Activated gamma-delta T cell treated with anti-CD3 and anti-CD28 coated beads, Interleukin-2, amount 50 U/mL, for 16 hours (primary cell): Measurements from ENCODE around the gene PCBP3.

Experiments
- DNase-seq: peaks from one replicate; pipeline ENCODE4 v3.0.0-alpha.2; 2020; ENCODE audit warnings: low read depth

The PCBP3 gene

DNA sequence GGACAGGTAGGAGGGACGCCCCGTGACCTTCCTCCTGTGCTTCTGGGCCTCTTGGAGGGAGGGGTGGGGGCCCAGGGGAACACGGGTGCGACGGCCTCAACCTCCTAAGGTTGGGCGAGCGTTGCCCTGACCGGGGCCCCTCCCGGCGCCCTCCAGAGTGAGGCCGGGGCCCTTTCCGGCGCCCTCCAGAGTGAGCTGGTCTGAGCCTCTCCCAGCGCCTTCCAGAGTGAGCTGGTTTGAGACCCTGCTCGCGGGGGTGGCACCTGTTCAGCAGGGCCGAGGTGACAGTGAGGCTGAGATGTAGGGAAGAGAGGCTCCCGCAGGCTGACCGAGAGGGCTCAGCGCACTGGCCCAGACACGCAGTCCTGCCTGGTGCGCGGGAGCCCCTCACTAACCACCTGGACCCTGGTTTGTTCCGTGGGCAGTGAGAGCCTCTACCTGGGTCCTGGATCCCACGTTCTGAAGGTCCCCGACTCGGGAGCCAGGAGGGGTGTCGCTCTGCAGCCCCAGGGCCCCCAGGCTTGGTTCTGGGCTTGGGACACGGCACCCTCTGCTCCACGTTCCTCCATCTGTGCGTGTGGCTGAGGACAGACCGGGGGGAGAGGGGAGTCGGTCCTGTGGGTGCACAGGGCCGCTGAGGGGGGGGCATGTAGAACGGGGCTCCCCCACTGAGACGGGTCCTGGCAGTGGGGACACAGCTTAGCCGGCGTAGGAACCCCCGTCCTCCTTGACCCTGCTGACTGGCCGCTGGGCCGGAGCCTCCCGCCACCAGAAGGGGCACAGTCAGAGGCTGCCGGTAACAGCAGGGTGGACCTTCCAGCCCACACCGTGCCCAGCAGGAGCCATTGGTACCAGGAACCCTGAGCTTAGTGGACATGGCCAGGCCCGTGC lies 339.5 kb downstream of the PCBP3 start:
- DNase-seq, result no peak

DNA sequence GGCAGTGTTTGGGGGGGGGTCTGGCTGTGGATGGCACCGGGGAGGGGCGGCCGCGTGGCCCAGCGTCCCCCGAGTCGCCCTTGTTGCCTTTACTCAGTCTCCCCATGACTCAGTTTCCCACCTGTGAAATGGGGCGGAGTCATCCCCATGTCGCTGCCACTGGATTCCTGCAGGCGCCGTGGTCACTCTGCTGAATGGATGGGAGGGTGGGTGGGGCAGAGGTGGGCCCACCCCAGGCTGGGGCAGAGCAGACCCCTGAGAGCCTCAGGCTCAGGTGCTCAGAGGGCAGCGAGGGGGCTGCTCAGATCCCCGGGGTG lies 340.1 kb downstream of the PCBP3 start:
- DNase-seq, result no peak

DNA sequence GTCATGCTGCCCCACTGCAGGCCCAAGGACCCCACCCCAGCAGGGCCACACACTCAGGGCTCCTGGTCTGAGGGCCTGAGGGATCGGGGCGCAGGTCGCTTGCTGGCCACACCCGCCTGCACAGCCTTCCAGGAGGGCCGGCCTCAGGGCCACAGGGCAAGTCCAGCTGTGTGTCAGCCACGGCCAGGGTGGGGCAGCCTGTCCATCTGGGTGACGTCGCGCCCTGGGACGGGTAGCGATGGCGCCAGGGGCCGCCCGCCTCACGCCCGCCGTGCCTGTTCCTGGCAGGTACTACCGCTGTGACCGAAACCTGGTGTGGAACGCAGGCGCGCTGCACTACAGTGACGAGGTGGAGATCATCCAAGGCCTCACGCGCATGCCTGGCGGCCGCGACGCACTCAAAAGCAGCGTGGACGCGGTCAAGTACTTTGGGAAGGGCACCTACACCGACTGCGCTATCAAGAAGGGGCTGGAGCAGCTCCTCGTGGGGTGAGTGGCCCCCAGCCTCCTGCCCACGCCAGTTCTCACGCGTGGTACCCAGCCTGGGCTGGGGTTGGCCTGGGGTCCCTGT lies 340.5 kb downstream of the PCBP3 start:
- DNase-seq, result no peak

DNA sequence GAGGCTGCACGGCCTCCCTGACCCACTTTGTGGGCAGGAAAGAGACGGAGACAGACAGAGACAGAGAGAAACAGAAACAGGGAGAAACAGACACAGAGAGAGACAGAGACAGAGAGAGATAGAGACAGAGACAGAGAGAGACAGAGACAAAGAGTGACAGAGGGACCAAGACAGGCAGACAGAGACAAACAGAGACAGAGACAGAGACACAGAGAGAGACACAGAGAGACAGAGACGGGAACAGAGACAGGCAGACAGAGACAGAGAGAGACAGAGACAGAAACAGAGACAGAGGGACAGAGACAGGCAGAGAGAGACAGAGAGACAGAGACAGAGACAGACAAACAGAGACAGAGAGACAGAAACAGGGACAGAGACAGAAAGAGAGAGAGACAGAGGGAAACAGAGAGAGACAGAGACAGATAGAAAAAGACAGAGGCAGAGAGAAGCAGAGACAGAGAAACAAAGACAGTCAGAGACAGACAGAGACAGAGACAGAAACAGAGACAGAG lies 341.1 kb downstream of the PCBP3 start:
- DNase-seq, result no peak

DNA sequence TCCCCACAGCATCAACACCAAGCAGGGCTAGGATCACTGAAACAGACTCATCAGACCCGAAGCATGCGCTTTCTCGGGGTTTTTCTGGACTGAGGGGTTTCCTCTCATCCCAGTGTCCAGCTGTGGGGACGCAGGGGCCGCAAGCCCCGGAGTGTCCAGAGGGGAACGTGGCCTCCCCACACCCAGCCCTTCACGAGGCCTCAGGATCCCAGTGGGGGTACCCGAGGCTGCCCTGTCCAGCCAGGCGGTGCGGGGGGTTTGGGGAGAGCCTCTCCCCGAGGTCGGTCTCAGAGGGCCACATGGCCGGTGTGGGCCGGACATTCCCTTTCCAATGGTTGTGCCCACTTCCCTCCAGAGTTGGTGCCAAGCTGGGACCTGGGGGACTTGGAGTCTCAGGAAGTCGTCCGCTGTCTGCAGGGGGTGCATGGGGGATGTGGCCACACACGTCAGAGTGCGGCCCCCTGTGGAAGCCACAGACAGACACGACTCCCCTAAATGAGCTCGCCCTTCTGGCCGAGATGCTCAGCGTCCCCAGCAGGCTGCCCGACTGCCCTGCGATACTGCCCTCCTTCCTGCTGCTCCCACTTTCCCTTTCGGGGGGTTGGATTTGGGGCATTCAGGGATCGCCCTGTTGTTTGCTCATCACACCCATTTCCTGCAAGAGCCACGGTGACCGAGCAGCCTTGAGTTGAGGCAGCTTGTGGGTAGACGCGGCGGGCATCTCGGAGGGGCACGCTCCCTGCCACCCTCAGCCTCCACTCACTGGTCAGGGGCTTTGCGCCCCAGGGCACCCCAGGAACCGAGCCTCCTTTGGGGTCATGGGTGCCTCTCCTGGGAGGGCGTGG lies 342.2 kb downstream of the PCBP3 start:
- DNase-seq, result no peak

DNA sequence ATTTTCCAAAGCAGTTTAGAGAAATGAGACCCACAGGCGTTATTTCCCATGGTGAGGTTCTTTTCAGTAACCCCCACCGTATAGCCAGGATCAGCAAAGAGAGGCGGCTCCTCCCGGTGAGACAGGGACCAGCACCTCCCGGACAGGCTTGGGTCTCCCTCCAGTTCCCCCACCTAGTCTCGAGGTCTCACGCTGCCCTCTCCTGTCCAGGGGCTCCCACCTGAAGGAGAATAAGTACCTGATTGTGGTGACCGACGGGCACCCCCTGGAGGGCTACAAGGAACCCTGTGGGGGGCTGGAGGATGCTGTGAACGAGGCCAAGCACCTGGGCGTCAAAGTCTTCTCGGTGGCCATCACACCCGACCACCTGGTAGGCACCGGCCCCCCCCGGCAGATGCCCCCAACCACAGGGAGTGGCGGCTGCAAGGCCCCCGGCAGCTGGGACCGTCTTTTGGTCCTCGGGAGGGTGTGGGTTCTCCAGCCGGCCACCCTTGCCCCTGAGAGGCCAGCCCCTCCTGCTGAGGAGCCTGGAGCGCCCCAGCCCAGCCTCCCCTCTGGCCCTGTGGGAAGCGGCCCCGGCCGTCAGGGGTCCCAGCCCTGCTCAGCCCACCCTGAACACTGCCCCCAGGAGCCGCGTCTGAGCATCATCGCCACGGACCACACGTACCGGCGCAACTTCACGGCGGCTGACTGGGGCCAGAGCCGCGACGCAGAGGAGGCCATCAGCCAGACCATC lies 343.0 kb downstream of the PCBP3 start:
- DNase-seq, result no peak

DNA sequence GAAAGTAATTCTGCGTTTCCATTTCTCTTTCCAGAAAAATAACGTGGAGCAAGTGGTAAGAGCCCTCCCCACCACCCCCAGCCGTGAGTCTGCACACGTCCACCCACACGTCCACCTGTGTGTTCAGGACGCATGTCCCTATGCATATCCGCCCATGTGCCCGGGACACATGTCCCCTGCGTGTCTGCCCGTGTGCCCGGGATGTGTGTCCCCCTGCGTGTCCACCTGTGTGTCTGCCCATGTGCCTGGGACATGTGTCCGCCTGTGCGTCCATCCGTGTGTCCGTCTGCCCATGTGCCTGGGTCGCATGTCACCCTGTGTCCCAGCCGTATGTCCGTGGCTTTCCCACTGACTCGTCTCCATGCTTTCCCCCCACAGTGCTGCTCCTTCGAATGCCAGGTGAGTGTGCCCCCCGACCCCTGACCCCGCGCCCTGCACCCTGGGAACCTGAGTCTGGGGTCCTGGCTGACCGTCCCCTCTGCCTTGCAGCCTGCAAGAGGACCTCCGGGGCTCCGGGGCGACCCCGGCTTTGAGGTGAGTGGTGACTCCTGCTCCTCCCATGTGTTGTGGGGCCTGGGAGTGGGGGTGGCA lies 343.7 kb downstream of the PCBP3 start:
- DNase-seq, result no peak

DNA sequence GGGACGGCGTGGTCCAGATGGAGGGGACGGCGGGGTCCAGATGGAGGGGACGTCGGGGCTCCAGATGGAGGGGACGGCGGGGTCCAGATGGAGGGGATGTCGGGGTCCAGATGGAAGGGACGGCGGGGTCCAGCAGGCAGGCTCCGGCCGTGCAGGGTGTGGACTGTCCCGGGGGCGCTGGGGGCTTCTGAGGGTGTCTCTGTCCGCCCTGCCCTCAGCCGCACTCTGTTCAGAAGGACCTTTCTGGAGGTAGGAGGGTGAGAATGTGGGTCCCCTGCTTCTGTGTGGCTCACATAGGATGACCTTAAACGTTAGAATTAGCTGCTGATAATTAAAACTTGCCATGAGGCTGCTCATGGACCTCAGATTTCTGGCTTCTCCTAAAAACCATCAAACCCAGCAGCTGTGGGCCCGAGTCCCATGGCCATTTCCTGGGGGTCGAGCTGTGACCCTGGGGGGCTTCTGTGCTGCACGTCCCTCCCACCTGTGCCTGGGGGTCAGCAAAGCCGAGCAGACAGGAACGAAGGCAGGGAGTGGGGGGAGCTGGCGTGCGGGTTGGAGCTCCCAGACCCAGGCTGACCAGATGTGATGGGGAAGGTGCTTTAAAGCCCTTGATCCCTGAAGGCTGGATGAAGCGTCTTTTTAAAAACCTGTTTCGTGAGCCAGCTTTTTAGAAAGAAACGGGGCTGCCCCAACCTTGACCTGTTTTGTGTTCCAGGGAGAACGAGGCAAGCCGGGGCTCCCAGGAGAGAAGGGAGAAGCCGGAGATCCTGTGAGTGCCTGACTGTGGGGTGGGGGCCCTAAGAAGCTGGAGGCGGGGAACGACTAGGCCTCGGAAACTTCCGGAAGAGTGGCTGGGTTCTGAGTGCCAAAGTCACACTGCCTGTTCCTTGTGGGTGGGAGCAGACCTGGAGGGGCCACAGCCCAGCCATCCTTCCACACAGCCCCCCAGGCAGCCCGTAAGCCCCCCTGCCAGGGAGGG lies 345.1 kb downstream of the PCBP3 start:
- no peak for DNase-seq

DNA sequence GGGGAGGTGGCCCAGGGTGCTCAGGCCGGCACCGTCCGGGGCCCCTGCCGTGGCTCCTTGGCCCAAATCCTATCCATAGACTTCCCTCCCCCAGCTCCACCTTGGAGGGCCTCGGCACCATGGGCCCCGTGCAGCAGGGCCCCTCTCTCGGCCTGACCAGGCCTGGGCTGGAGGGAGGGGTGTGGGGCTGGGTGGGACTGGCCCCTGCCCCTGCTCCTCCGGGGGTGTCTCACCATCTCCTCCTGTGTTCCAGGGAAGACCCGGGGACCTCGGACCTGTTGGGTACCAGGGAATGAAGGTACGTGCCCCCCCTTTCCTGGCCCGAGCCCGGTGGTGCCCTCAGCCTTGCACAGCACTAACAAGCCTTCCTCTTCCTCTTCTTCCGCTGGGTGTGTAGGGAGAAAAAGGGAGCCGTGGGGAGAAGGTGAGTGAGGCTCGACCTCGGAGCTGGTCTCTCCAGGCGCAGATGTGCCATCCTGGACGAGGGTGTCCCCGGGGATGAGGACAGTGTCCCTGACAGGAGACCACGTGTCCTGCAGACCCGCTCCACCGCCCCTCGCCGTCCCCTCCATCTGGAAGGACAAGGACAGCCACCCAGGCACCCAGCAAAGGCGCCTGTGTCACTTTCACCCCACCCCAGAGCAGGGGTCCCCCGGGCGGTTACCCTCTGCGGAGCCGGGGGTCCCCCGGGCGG lies 346.0 kb downstream of the PCBP3 start:
- DNase-seq, result no peak

DNA sequence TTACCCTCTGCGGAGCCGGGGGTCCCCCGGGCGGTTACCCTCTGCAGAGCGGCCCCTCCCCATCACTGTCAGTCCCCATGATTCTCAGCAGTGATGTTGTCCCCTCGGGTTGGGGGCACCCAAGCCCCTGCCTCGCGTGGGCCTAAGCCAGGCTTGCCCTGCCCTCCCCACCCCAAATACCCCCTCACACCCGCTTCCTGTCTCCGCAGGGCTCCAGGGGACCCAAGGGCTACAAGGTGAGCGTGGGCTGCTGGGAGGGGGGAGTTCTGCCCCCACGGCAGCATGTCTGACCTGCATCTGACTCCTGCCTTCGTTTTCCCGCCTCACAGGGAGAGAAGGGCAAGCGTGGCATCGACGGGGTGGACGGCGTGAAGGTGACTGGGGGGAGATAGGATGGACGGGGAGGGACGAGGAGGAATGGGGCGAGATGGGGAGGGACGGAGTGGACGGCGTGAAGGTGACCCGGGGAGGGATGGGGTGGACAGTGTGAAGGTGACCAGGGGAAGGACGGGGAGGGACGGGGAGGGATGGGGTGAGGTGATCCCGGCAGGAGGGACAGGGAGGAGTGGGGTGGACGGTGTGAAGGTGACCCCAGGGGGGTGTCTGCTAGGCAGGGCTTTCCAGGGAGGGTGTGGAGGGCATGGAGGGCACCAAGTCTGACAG lies 346.7 kb downstream of the PCBP3 start:
- DNase-seq, result no peak

DNA sequence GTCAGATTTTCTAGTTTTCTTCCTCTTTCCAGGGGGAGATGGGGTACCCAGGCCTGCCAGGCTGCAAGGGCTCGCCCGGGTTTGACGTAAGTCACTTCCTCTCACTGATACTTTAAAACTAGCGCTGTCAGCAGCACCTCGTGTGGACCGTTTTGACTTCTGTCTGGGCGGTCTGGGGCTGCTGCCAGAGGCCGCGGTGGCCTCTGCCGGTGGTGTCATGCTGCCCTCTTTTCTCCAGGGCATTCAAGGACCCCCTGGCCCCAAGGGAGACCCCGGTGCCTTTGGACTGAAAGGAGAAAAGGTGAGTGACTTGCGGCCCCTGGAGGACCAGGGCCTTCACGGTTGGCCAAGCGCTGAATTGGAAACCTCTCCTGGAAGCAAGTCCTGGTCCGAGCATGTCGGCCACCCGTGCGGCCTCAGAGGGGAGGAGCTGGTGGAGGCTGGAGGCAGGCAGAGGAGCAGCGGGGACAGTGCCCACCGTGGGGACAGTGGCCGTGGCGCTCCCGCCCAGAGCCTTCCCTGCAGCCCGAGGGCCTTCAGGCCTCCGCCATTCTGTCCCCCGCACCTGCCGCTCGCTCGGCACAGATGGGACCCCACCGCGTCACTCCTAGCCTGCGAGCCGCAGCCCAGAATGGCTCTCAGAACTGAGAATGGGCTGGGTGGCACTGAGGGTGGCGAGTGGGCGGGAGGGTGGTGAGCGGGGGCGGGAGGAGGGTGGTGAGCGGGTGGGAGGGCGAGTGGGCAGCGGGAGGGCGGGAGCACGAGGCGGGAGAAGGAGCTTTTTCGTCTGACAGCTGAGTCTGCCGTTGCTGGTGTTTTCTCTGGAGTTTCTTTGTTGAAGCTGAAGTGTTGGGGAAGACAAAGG lies 347.4 kb downstream of the PCBP3 start:
- DNase-seq, result no peak

DNA sequence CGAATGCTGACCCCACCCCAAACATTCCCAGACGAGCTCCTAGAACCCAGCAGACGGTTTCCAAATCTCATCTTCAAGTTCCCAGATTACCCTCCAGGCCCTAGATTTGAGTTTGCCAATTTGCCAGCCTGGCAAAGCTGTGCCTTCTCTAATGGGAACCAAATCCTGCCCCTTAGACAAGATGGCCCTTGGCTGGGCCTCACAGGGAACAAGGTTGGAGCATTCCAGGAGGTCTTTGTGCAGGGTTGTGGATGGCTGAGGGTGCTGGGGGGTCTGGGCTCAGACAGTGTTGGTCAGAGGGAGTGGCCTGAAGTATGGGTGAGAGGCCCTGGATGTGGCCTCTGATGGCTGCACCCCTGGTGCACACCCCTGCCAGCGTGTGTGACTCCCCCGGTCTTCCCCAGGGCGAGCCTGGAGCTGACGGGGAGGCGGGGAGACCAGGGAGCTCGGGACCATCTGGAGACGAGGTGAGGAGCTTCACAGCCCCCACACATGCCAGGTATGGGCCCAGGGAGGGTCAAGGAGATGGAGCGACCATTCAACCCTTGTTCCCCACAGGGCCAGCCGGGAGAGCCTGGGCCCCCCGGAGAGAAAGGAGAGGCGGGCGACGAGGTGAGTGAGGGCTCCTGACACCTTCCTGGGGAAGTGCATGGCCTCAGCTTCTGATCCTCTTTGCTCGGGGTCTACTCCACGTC lies 348.2 kb downstream of the PCBP3 start:
- DNase-seq, result no peak
